Neural progenitor cell (in vitro differentiated cells): Measurements from ENCODE around the gene CASP10. TPM values are rescaled to one million over a fixed set of nuclear protein-coding genes. Genes with fewer than 3 reads are reported as not detected.
A peak's percentile ranks its signal among the peaks of the same experiment; 100 is the strongest.
"Not testable (repeated sequence)": the region's sequence is repeated elsewhere in the genome, so short reads cannot be mapped to it uniquely, and the experiment has no call there.

Experiments
- DNase-seq: peaks from one replicate; pipeline ENCODE4 v3.0.0-alpha.2; 2016; ENCODE audit warnings: low spot score
- H2AFZ ChIP-seq: fragments of 200-600 bp; sonication (generic); replicated peaks from 2 replicates; pipeline ENCODE4 v1.6.1; 2016; ENCODE audit warnings: antibody characterized with exemption
- H3F3A ChIP-seq: fragments of 200-600 bp; sonication (generic); 2 replicates; pipeline ENCODE4 v1.6.1; 2016; ENCODE audit warnings: antibody characterized with exemption, low read depth
- H3K27ac ChIP-seq: fragments of 200-600 bp; sonication (generic); 2 replicates; pipeline ENCODE4 v1.5.1; 2016; ENCODE audit warnings: mild to moderate bottlenecking
- H3K27me3 ChIP-seq: fragments of 200-600 bp; sonication (generic); 2 replicates; pipeline ENCODE4 v1.6.1; 2016; ENCODE audit warnings: mild to moderate bottlenecking, moderate library complexity
- H3K36me3 ChIP-seq: fragments of 200-600 bp; sonication (generic); 2 replicates; pipeline ENCODE4 v1.5.1; 2016
- H3K4me1 ChIP-seq: fragments of 200-600 bp; sonication (generic); 2 replicates; pipeline ENCODE4 v1.6.1; 2016; ENCODE audit warnings: mixed run types
- H3K4me2 ChIP-seq: fragments of 200-600 bp; sonication (generic); 2 replicates; pipeline ENCODE4 v1.6.1; 2016
- H3K4me3 ChIP-seq: fragments of 200-600 bp; sonication (generic); 2 replicates; pipeline ENCODE4 v1.5.1; 2016
- H3K79me2 ChIP-seq: fragments of 200-600 bp; sonication (generic); 2 replicates; pipeline ENCODE4 v1.6.1; 2016; ENCODE audit warnings: low read depth
- H3K9ac ChIP-seq: fragments of 200-600 bp; sonication (generic); 2 replicates; pipeline ENCODE4 v1.6.1; 2016
- H3K9me3 ChIP-seq: fragments of 200-600 bp; sonication (generic); 2 replicates; pipeline ENCODE4 v1.5.1; 2016; ENCODE audit warnings: low read depth
- H4K20me1 ChIP-seq: fragments of 200-600 bp; sonication (generic); 2 replicates; pipeline ENCODE4 v1.6.1; 2016; ENCODE audit warnings: low read depth
- H3K27ac Mint-ChIP-seq: 3 replicates; pipeline ENCODE4 v1.8.0; 2021; ENCODE audit warnings: mixed read lengths
- H3K27me3 Mint-ChIP-seq: 2 replicates; pipeline ENCODE4 v1.8.0; 2022; ENCODE audit warnings: low read depth, mild to moderate bottlenecking, inconsistent platforms, moderate library complexity, mixed read lengths; ENCODE audit not compliant: insufficient read depth
- H3K36me3 Mint-ChIP-seq: 3 replicates; pipeline ENCODE4 v1.8.0; 2021; ENCODE audit warnings: mixed read lengths
- H3K4me1 Mint-ChIP-seq: 3 replicates; pipeline ENCODE4 v1.8.0; 2021; ENCODE audit warnings: mixed read lengths
- H3K4me3 Mint-ChIP-seq: 3 replicates; pipeline ENCODE4 v1.8.0; 2021; ENCODE audit warnings: mild to moderate bottlenecking, moderate library complexity, mixed read lengths
- H3K9me3 Mint-ChIP-seq: 3 replicates; pipeline ENCODE4 v1.8.0; 2020; ENCODE audit warnings: mixed read lengths
- CTCF ChIP-seq: fragments of 200-600 bp; sonication (generic); IDR thresholded peaks from 2 replicates; pipeline ENCODE4 v1.5.1; 2017; ENCODE audit warnings: antibody characterized with exemption, mild to moderate bottlenecking
- EZH2 ChIP-seq: fragments of 200-600 bp; sonication (generic); IDR thresholded peaks from 2 replicates; pipeline ENCODE4 v1.6.1; 2017; ENCODE audit warnings: antibody characterized with exemption, mild to moderate bottlenecking, moderate library complexity
- EZH2phosphoT487 ChIP-seq: fragments of 200-600 bp; sonication (generic); IDR thresholded peaks from 2 replicates; pipeline ENCODE4 v1.6.1; 2017; ENCODE audit warnings: antibody characterized with exemption
- total RNA-seq: library from RNA; depleted of rRNA; stranded (reverse); fragments of >200 nt; gene quantifications from 2 replicates; pipeline ENCODE4 v1.2.3, GENCODE V29; 2015; ENCODE audit warnings: low replicate concordance

Gene CASP10
- total RNA-seq, 1 donor from 2014 or later, result 2.2 TPM

- no peaks in the 10 kb centered on the region for H3K4me1 ChIP-seq
- no peak overlapping the region for H3K9ac ChIP-seq
- H3K79me2 ChIP-seq, result no peaks in the 10 kb centered on the region
- no peaks in the 10 kb centered on the region for H3F3A ChIP-seq
- Mint-ChIP-seq H3K36me3 (no peaks in the 10 kb centered on the region), H3K9me3 (peaks cover 9% of the 10 kb centered on the region), H3K4me3 (no peak overlapping the region), H3K27ac (peak overlapping the region; percentile 9), H3K27me3 (no peaks in the 10 kb centered on the region), H3K4me1 (peaks cover 2% of the 10 kb centered on the region)
- no peak overlapping the region for H3K4me2 ChIP-seq
- H2AFZ ChIP-seq, result no peak overlapping the region
- H3K36me3 ChIP-seq, result no peaks in the 10 kb centered on the region
- no peak overlapping the region for H3K4me3 ChIP-seq
- no peaks in the 10 kb centered on the region for H3K27me3 ChIP-seq
- H3K27ac ChIP-seq, result no peak overlapping the region
- no peaks in the 10 kb centered on the region for H3K9me3 ChIP-seq
- DNase-seq, result no peak
- TF ChIP-seq EZH2 (no peak), CTCF (no peak), EZH2phosphoT487 (no peak)
- no peaks in the 10 kb centered on the region for H4K20me1 ChIP-seq
Observed at GRCh38 chr2:201237486-201238123, 54.7 kb downstream of the CASP10 start.

GRCh38 chr2:201239167-201239935 lies 56.4 kb downstream of the CASP10 start:
- not testable (repeated sequence) for H3K27me3 Mint-ChIP-seq, H3K79me2 ChIP-seq, H3K9ac ChIP-seq, H3K36me3 ChIP-seq, H3K27ac Mint-ChIP-seq, H3K9me3 ChIP-seq, H3K4me3 ChIP-seq, H3K4me1 Mint-ChIP-seq, DNase-seq, H3K4me3 Mint-ChIP-seq, H3K9me3 Mint-ChIP-seq, H3K4me2 ChIP-seq, H2AFZ ChIP-seq, H4K20me1 ChIP-seq, H3F3A ChIP-seq, H3K27me3 ChIP-seq, H3K27ac ChIP-seq, H3K4me1 ChIP-seq, H3K36me3 Mint-ChIP-seq

- Histone ChIP-seq H3K36me3 (no peaks in the 10 kb centered on the region), H4K20me1 (no peaks in the 10 kb centered on the region), H3F3A (no peaks in the 10 kb centered on the region), H3K27me3 (no peaks in the 10 kb centered on the region), H3K4me3 (no peak overlapping the region), H3K27ac (no peak overlapping the region), H3K9me3 (no peaks in the 10 kb centered on the region), H3K9ac (no peak overlapping the region), H3K79me2 (no peaks in the 10 kb centered on the region), H2AFZ (no peak overlapping the region), H3K4me1 (no peaks in the 10 kb centered on the region), H3K4me2 (no peak overlapping the region)
- Mint-ChIP-seq H3K4me3 (no peak overlapping the region), H3K9me3 (peaks cover 9% of the 10 kb centered on the region), H3K27ac (no peak overlapping the region), H3K36me3 (no peaks in the 10 kb centered on the region), H3K4me1 (no peaks in the 10 kb centered on the region), H3K27me3 (peaks cover 3% of the 10 kb centered on the region)
- no peak for DNase-seq
- TF ChIP-seq CTCF, result no peak
- TF ChIP-seq EZH2phosphoT487, result no peak
- TF ChIP-seq EZH2, result no peak
Observed at GRCh38 chr2:201242571-201243277, 59.8 kb downstream of the CASP10 start.

GRCh38 chr2:201244829-201245228 lies 61.9 kb downstream of the CASP10 start:
- no peak for DNase-seq
- Histone ChIP-seq H3K4me2 (no peak overlapping the region), H2AFZ (no peak overlapping the region), H3K36me3 (no peaks in the 10 kb centered on the region), H3K4me1 (no peaks in the 10 kb centered on the region), H3K79me2 (no peaks in the 10 kb centered on the region), H3K4me3 (no peak overlapping the region), H3F3A (no peaks in the 10 kb centered on the region), H4K20me1 (no peaks in the 10 kb centered on the region), H3K9me3 (no peaks in the 10 kb centered on the region), H3K27ac (no peak overlapping the region), H3K9ac (no peak overlapping the region), H3K27me3 (no peaks in the 10 kb centered on the region)
- H3K9me3 Mint-ChIP-seq, result peaks cover 9% of the 10 kb centered on the region
- no peak overlapping the region for H3K27ac Mint-ChIP-seq
- H3K27me3 Mint-ChIP-seq, result peaks cover 3% of the 10 kb centered on the region
- no peaks in the 10 kb centered on the region for H3K36me3 Mint-ChIP-seq
- no peaks in the 10 kb centered on the region for H3K4me1 Mint-ChIP-seq
- no peak overlapping the region for H3K4me3 Mint-ChIP-seq
- TF ChIP-seq CTCF (no peak), EZH2phosphoT487 (no peak)
